GM19099 (cell line): ENCODE measurements around the gene METTL6.

Experiments
- POLR2A ChIP-seq: IDR thresholded peaks from 3 replicates; pipeline ENCODE4 v1.6.1; 2011; ENCODE audit warnings: low read depth; ENCODE audit not compliant: insufficient read length; ENCODE audit errors: extremely low read depth

METTL6 gene

GRCh38 chr3:15387735-15388134, 39.6 kb downstream of the METTL6 start:
- TF ChIP-seq POLR2A: no peak

DNA sequence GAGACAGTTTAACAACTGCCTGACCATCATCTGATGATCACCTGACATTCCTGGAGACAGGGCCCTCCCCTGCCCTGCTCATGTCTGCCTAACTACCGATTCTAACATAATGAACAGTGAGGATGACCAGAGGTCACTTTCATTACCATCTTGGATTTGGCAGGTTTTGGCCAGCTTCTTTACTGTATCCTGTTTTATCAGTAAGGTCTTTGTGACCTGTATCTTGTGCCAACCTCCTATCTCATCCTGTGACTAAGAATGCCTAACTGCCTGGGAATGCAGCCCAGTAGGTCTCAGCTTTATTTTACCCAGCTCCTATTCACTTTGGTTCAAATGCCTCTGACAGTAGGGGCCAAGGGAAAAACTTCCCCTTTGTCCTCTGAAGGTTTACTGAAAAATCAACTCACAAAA, 40.2 kb downstream of the METTL6 start:
- TF ChIP-seq POLR2A: no peak

- TF ChIP-seq POLR2A: no peak
Observed at GRCh38 chr3:15385901-15386653, 41.3 kb downstream of the METTL6 start.

- TF ChIP-seq POLR2A: no peak
Observed at GRCh38 chr3:15384510-15385237, 42.7 kb downstream of the METTL6 start.

- no peak for TF ChIP-seq POLR2A
Observed at GRCh38 chr3:15382405-15382923, 44.9 kb downstream of the METTL6 start.

DNA sequence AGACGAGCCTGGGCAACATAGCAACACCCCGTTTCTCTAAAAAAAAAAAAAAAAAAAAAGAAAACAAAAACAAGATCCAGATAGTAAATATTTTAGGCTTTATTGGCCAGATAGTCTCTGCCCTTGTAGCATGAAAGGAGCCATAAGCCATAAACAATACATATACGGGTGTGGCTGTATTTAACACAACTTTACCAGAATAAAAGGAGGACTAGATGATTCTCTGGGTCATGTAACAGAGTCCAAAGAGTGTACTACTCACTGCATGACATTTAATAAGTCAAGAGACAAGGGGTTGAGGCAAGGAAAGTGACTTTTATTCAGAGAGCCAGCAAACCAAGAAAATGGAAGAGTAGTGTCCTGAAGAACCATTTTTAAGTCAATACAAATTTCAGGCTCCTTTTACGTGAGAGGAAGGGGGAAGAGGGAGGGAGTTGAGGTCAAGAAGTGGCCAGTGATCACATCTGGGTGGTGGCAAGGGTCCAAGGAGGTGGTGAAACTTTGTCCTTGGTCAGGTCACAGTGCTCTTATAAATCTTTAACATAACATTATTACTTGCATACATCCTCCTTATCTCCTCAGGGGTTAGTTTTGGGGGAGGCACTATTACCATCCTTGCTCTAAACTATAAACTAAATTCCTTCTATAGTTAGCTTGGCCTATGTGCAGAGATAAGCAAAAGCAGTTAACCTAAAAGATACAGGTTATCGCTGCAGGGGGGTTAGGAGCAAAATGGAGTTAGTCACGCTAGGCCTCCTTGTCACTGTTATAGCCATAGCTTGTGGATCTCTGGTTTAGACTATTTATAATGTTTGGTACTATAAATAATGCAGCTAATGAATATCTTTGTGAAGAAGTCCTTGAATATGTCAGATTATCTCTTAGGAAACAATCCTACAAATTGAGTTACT, 46.1 kb downstream of the METTL6 start:
- TF ChIP-seq POLR2A: no peak

GRCh38 chr3:15377961-15378791, 49.2 kb downstream of the METTL6 start:
- no peak for TF ChIP-seq POLR2A

- no peak for TF ChIP-seq POLR2A
Observed at GRCh38 chr3:15375461-15376000, 51.8 kb downstream of the METTL6 start.

DNA sequence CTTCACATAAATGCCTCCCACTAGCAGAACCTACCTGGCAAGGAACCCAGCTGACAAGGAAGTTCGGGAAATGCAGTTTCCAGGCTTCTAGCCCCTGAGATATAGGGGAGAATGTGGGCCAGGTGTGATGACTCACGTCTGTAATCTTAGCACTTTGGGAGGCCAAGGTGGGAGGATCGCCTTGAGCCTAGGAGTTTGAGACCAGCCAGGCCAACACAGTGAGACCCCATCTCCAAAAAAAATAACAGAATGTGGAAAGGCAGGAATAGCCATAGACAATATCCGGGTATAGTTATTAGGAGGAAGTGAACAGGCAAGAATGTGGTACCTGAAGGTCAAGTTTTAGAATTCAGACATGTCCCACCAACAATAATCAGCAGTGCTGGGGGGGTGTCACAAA, 54.4 kb downstream of the METTL6 start:
- no peak for TF ChIP-seq POLR2A

- no peak for TF ChIP-seq POLR2A
Observed at GRCh38 chr3:15368561-15369135, 58.7 kb downstream of the METTL6 start.

- TF ChIP-seq POLR2A: no peak
Observed at GRCh38 chr3:15367059-15367458, 60.3 kb downstream of the METTL6 start.

DNA sequence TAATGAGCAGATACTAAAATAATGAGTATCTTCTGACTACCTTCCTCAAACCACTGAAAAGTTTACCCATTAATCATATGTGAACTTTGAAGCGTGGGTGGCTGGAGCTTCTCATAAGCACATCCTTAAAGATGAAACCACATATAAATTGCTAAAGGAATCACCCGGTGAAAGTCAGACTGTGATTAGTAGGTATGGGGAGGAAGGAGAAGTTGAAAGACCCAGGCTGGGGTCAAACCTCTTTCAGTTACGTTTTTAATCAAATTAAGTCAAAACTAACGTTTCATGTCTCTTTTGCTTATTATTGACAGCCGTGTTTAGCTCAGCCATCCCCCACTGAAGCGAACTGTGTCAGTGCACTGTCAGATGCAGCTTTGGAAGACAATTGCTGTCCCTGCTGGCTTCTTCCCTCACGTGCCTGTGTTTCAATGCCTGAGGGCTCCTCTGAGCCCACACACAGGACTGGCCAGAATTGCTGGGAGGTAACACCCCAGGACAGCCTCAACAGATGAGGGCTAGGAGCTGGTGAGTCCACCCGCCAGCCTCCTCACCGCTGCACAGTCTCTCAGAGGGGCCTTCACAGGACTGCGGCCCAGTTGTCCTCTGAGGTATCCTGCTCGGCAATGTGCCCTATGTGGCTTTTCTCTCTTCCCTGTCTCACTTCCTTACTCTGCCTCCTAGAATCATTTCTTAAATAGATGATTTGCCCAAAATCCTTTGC, 65.7 kb downstream of the METTL6 start:
- peak; percentile 33 for TF ChIP-seq POLR2A
